HG02870 (cell line): ENCODE data around the gene RXFP3.
"Not testable (repeated sequence)": the region's sequence is repeated elsewhere in the genome, so short reads cannot be mapped to it uniquely, and the experiment has no call there.

Source experiments
- ATAC-seq: cut with Tn5 transposase; IDR thresholded peaks from one replicate; pipeline ENCODE4 v1.9.1; 2021; ENCODE audit warnings: mild to moderate bottlenecking, moderate library complexity; ENCODE audit not compliant: unreplicated experiment

The RXFP3 gene

DNA sequence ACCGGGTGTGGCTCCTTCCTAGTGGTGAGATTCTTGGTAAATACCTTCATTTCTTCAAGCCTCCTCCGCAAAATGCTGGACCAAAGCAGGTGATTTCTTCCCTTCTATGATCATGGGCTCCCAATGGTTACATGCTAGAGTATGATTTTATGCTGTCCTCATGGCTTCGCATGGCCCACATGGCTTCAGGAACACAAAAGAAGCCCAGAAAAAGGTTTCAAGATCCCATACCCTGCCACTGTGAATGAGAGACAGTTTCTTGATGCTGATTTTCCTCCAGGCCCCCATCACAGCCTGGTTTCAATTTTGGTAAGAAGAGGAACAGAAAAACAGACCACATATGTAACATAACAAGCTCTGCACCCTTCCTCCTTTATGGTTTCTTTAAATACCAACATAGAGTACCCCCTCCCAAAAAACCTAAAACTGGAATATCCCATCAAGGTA is 2.4 kb upstream of the RXFP3 start:
- ATAC-seq, result peak; percentile 90

DNA sequence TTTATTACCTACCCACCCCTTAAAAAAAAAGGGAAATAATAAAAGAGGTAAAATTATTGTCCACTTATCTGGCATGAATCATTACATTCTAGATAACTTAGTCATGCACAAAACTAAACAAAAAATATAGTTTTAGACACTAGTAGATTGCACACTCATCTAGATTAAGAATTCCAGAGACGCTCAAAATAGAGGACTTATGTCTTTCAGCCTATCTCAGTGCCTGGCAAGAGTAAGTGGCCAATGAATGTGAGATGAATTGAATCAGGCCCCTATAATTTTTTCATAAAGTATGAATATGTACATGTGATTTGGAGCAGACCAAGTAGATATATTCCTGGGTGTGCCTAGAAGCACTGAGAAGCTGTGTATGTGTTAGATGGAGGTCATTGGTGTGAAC is 2.0 kb upstream of the RXFP3 start:
- ATAC-seq, result peak; percentile 24

DNA sequence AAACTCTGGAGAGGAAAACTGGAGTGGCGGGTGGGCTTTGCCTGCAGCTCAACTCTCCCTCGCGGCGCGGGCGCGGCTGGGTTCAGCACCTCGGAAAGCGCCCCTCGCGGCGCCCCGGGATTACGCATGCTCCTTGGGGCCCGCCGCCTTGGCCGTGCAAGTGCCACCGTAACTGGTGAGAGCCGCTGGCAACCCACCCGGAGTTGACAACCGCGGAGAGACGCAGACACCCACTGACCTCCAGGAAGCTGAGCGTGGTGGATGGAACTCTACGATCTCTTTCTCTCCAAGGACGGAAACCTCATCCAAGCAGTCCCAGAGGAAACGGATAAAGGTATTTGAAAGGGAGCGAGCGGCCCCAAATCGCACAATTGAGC is 194 bp upstream of the RXFP3 start:
- no peak for ATAC-seq

DNA sequence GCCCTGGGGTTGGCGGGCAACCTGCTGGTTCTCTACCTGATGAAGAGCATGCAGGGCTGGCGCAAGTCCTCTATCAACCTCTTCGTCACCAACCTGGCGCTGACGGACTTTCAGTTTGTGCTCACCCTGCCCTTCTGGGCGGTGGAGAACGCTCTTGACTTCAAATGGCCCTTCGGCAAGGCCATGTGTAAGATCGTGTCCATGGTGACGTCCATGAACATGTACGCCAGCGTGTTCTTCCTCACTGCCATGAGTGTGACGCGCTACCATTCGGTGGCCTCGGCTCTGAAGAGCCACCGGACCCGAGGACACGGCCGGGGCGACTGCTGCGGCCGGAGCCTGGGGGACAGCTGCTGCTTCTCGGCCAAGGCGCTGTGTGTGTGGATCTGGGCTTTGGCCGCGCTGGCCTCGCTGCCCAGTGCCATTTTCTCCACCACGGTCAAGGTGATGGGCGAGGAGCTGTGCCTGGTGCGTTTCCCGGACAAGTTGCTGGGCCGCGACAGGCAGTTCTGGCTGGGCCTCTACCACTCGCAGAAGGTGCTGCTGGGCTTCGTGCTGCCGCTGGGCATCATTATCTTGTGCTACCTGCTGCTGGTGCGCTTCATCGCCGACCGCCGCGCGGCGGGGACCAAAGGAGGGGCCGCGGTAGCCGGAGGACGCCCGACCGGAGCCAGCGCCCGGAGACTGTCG is 976 bp downstream of the RXFP3 start:
- ATAC-seq, result no peak

DNA sequence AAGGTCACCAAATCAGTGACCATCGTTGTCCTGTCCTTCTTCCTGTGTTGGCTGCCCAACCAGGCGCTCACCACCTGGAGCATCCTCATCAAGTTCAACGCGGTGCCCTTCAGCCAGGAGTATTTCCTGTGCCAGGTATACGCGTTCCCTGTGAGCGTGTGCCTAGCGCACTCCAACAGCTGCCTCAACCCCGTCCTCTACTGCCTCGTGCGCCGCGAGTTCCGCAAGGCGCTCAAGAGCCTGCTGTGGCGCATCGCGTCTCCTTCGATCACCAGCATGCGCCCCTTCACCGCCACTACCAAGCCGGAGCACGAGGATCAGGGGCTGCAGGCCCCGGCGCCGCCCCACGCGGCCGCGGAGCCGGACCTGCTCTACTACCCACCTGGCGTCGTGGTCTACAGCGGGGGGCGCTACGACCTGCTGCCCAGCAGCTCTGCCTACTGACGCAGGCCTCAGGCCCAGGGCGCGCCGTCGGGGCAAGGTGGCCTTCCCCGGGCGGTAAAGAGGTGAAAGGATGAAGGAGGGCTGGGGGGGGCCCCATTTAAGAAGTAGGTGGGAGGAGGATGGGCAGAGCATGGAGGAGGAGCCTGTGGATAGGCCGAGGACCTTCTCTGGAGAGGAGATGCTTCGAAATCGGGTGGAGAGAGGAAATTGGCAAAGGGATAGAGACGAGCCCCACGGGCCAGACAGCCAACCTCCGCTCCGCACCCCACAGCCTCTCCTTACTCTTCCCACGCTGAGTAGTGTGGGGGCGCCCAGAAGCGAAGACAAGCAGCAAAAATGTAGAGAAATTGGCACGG is 1.7 kb downstream of the RXFP3 start:
- ATAC-seq, result no peak

DNA sequence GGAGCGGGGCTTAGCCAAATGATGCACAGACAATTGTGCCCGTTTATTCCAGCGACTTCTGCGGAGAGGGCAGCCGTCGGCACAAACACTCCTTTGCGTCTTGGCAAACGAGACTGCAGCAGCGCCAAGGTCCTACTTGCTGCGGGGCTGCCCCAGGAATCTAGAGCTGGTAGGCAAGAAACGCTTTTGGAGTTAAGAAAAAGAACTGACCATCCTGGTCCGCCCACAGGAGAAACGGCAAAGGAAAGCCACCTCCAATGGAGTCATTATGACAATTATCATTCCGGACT is 2.3 kb downstream of the RXFP3 start:
- ATAC-seq, result no peak

DNA sequence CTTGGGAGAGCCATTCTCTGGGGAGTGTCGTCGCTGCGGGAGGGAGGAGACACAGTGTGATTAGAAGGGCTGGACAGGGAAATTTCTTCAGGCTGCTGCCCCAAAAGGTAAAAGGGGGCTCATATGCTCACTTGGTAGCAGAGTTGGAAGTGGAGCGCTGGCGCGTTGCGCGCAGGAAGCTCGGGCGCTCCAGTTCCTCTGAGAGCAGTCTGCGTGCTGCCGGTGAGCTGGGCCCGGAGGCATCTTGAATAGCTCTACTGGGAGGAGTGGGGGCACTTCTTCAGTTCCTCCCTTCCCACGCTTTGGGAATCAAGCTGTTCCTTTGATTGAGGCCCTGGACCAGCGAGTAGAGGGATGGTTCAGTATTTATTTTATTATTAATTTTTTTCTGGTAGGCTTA is 2.7 kb downstream of the RXFP3 start:
- ATAC-seq, result no peak

DNA sequence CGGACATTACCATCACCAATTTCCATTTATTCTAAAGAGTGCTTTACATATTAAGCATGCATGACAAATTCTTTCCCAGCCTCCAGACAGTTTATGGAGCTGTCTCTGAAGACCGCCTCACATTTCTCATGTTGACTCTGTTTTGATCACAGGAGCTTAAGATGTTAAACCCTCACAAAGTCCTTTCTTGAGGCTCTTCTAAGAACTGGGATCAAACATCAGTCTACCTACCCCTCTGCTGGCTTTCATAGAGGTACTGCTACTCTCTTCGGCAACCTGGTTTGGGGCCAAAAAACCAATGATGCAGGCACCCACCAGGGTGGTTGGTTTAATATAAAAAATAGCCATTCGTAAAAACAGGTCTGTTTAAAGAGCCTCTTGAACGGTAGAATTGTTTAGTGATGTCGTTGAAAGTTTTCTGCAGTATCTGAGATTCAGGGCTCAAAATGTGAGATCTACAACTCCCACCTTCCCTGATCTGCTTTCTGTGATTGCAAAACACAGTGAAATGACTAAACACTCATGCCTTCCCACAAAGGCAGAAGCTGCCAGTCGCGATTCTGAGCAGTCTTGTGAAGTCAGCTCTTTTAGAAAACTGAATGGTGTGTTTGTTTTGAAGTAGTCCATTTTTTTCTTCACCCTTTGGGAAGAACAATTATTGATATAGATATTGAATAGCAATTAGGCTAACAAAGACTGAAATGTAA is 3.5 kb downstream of the RXFP3 start:
- no peak for ATAC-seq

DNA sequence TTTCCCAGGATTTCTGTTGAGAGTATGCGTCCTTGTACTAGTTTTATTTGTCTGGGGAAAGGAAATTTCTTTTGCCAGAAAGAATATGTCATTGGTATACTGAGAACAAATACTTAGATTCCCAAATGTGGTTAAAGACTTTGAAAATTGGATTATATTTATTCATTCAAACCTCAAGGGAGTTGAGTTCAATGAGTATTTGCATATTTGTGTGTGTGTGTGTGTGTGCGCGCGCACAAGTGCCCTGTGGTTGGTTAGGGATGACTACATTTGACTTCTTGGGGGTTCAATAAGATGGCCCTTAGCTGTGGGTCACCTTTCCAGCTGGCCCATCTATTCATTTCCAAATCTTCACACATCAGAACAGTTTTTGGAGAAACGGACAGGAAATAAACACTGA is 4.9 kb downstream of the RXFP3 start:
- no peak for ATAC-seq

DNA sequence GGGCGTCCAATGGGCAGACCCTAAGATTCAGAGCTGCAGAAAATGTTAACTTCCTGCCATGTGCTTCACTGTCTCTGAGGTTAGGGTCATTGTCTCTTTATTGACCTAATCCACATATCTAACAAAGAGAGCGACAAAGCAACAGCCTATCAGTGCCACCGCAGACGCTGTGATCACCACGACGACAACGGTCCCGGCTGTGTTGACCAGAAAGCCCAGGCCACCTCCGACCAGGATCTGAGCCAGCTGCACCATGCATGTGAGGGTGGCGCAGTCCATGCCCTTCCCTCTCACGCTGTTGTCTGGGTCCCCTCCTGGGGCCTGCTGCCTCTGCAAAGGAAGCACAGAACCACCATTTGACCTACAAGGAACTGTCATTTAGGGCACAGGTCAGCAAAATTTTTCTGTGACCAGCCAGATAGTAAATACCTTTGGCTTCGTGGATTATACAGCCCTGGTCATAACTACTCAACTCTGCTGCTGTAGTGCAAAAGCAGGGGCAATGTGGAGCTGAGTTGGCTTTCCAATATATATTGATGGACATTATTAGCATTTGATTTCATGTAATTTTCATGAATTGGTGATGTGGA is 8.5 kb downstream of the RXFP3 start:
- no peak for ATAC-seq

DNA sequence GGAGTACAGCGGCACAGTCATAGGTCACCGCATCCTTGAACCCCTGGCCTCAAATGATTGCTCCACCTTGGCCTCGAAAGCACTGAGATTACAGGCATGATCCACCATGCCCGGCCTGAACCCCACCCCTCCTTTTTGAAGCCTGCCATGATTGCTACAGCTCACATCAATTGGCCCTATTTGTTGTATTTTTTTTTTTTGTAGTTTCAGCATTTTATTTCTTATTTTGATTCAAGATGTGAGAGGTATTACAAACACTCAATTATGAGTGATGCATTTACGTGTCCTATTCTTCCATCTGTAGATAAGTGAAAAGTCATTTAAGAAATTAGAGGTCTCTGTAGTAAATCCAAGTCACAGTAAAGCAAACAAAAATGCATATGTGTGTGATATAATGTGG is 16.0 kb downstream of the RXFP3 start:
- not testable (repeated sequence) for ATAC-seq

DNA sequence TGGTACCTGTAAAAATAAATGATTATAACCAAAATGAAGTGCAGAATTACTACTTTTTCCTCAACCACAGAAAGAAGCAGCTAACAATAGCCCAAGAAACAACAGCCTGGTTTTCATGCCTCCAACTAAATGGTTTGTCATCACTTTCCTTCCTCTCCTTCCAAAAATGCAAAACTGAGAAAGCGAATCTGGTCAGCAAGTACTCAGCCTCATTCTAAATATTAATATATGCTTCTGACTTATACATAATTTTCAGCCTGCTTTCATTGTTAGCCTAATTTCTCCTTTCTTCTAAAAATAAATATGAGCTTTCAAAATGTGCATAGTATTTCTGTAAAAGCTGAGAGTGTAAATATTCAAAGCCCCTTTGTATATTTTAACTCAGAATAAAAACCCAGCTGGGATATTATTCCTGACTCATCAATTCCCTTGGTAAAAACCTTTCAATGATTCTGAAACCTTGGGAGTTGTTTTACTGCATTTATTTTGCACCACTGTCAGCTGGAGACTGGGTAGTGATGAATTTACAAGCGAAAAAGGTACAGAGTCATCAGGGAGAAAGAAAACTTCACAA is 21.5 kb downstream of the RXFP3 start:
- ATAC-seq, result no peak

DNA sequence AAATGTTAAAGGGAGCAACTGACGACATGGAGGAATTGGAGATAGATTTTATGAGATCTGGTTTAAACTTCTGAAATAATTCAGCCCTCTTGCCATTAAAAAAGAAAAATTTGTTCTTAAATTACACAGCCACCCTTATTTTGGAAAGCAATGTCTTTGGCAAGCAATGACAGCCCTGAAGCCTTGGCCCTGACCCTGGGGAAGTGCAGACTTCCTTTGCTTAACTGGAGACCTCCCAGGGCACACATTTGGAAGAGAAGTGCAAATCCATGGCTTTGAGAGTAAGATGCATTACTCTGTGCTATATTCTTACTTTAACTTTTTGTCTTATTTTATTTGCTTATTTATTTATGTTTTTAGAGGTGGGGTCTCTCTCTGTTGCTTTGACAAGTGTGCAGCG is 22.0 kb downstream of the RXFP3 start:
- ATAC-seq, result no peak

DNA sequence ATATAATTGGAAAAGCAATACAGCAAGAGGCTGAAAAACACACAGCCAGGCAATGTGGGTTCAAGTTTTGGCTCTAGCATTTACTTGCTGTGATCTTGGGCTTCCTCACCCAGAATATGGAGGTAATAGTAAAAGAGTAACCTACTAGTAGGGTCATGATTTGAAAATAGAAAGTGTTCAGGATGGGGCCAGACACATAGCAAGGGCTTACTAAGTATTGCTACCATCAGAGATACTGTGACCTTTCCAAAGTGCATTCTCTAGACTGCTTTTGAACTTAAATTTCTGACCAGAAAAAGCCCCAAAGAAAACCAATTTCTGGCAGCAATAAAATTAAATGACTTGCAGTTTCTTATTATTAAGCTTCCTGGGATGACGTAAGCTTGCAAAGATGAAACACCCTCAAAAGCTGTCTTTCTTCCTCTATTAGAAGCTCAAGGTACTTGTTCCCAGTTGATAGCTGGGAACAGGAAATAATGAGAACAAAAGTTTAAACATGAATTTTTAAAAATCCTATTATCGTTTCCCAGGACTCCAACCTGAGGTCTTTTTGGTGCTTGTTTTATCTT is 28.0 kb downstream of the RXFP3 start:
- peak; percentile 63 for ATAC-seq

DNA sequence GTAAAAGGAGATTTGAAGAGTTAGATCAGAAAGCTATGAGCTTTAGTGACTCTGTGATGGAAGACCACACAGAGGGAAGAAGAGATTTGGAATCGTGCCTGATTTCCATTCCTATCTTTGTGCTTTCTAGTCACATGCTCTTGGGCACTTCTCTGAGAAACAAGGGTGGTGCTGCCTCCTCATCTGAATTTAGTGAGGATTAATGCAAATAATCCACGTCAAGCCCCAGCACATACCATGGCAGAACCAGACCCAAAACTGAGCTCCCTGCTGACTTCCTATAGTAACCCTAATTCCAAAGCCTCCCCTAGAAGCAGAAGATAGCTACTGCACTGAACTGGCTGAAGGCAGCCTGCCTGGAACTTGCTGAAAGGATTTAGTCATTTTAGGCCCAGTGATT is 30.6 kb downstream of the RXFP3 start:
- ATAC-seq, result no peak

DNA sequence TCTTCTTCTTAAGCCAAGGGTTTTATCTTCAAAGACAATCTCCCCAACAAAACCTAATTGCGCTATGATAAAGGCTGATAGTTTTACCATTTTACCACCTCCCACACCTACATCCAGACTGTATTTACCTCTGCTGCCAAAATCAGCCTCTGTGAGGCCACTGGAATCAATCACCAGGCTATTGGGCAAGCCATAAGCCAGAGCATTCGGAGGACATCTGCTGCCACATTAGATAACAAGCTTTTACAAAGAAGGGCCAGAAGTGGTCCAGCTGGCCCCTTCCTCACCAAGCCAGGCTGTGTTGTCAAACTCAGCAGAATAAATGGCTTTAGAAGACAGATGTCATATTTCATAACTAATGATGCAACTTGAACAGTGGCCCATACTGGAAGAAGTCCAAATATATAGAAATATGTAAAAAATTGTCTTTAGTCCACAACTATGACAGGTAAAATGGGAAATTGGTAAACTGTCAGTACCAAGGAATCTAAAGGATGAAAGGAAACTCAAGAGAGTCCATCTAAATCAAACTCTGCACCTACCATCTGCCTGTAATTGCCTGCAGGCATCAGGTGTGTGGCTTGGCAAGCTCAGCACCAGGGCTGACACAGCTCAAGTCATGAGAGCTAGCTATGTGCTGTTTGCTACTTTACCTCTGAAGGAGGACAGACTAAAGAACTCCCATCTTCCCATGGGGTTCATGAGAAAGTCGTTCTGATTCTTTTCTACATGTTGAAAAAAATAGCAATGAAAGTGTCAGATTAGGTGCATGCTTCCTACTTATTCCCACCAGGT is 32.2 kb downstream of the RXFP3 start:
- ATAC-seq, result no peak

DNA sequence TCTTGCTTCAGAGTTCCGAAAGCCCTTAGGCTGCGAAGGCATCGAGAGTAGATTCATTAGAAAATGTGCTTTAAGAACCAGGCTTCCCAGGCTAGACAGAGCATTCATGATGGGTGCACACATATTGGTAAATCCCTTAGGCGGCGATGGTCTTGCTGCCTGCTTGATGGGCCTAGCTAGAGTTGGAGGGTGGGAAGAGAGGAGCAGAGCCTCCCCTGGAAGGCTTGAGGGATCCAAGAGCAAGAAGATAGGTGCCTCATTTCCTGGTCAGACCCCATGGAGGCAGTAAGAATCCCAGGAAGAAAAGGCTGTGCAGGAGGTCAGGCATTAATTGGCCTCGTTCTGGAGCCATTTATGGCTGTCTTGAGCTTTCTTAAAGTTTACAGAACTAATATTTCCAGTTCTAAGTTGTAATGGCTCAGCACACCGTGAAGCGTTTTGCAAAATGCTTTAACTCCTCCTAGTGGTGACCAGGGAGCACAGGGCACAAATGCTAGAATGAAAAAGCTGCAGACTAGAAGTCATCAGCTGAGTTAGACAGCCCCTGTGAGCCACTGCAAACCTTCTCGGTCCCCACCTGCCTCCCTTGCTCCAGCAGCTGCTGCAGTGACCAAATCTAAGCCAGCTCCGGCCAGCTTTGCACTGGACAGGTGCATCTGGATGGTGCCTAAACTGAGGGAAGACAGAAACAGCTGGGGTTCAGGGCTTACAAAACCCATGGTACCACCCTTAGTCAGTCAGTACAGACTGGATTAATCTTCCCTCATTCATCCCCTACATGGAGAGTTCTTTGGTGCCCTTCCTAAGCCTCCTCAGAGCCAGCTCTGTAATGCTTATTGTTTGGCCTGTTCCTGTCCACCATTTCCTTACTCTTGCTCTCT is 33.6 kb downstream of the RXFP3 start:
- no peak for ATAC-seq

DNA sequence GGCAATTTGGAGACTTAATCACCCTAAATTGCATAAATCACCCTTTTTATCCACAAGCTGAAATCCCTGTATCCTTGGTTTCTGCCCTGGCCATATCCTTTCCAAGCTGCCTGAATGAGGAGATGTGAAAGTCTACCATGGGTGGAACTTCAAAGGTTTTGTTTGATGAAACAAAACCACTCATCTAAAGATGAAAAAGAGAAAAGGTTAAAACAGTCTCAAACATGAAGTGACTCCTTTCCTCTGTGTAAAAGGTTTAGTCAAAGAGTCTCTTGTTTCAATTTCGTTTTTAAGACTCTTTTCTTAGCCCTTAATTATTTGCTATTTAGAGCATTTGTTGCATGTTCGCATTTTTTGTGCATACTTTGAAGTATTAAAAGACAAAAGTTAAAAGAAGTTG is 37.1 kb downstream of the RXFP3 start:
- ATAC-seq, result peak; percentile 84

DNA sequence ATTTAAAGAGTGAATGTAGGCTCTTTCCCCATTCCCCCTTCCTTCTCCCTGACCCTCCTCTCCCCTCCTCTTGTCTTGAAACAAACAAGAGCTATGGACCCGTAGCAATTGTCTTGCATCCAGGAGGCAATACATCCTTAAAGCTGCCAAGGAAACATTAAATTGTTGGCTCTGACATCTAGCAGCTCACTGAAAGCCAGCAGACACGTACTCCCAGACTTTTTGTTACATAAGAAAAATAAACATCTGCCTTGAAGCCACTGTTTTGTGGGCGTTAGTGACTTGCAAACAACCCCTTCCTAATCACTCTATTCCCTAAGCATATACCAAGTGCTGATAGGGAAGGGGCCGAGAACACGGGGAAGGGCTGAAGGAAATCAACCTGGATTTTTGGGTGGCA is 39.7 kb downstream of the RXFP3 start:
- ATAC-seq, result no peak
